Neuronal stem cell (in vitro differentiated cells): ENCODE data around the gene PIP4K2C.

Source experiments
- DNase-seq: peaks from one replicate; pipeline ENCODE4 v3.0.0-alpha.2; 2013; ENCODE audit warnings: low spot score
- H2AFZ ChIP-seq: one replicate; pipeline ENCODE4 v1.6.1; 2013; ENCODE audit warnings: mild to moderate bottlenecking, low read length, inconsistent platforms
- H2AK5ac ChIP-seq: 2 replicates; pipeline ENCODE4 v1.6.1; 2013; ENCODE audit warnings: low read depth, mild to moderate bottlenecking, inconsistent platforms, low read length, moderate library complexity, mixed read lengths
- H2BK120ac ChIP-seq: 2 replicates; pipeline ENCODE4 v1.6.1; 2013; ENCODE audit warnings: low read depth, mild to moderate bottlenecking, inconsistent platforms, low read length, moderate library complexity, mixed read lengths
- H2BK12ac ChIP-seq: one replicate; pipeline ENCODE4 v1.6.1; 2013; ENCODE audit warnings: low read length, inconsistent platforms
- H2BK15ac ChIP-seq: 2 replicates; pipeline ENCODE4 v1.6.1; 2013; ENCODE audit warnings: mild to moderate bottlenecking, low read length, inconsistent platforms, mixed read lengths
- H2BK5ac ChIP-seq: one replicate; pipeline ENCODE4 v1.6.1; 2013; ENCODE audit warnings: inconsistent platforms, mild to moderate bottlenecking, low read length, moderate library complexity
- H3K14ac ChIP-seq: one replicate; pipeline ENCODE4 v1.6.1; 2013; ENCODE audit warnings: low read length, inconsistent platforms
- H3K18ac ChIP-seq: 2 replicates; pipeline ENCODE4 v1.6.1; 2013; ENCODE audit warnings: low read length, inconsistent platforms
- H3K23ac ChIP-seq: 2 replicates; pipeline ENCODE4 v1.6.1; 2013; ENCODE audit warnings: low read depth, mild to moderate bottlenecking, mixed read lengths, low read length, inconsistent platforms; ENCODE audit not compliant: poor library complexity
- H3K27ac ChIP-seq: replicated peaks from 3 replicates; pipeline ENCODE4 v1.5.1; 2013; ENCODE audit warnings: low read length, inconsistent platforms
- H3K27me3 ChIP-seq, 3 experiments: 2 replicates each; pipeline ENCODE4 v1.6.1; 2013; ENCODE audit warnings: low read length in 3 of 3, mild to moderate bottlenecking in 2 of 3, inconsistent platforms in 1 of 3, low read depth in 1 of 3, mixed read lengths in 1 of 3, moderate library complexity in 1 of 3; ENCODE audit not compliant: control insufficient read depth in 3 of 3, insufficient read depth in 3 of 3
- H3K36me3 ChIP-seq, 2 donors: replicated peaks in 1 of 2; 2 replicates each; pipeline ENCODE4 v1.6.1; 2013; ENCODE audit warnings: low read length in 2 of 2; ENCODE audit not compliant: control insufficient read depth in 2 of 2, insufficient read depth in 2 of 2
- H3K4ac ChIP-seq: 2 replicates; pipeline ENCODE4 v1.6.1; 2013; ENCODE audit warnings: inconsistent platforms, mild to moderate bottlenecking, low read length, moderate library complexity
- H3K4me1 ChIP-seq, 2 donors: 1 replicate in 1 of 2; 2 replicates in 1 of 2; pipeline ENCODE4 v1.6.1; 2013; ENCODE audit warnings: low read length in 2 of 2, low read depth in 1 of 2; ENCODE audit not compliant: control insufficient read depth in 2 of 2, insufficient read depth in 1 of 2
- H3K4me2 ChIP-seq: one replicate; pipeline ENCODE4 v1.6.1; 2013; ENCODE audit warnings: mild to moderate bottlenecking, low read length, inconsistent platforms; ENCODE audit not compliant: insufficient read depth, poor library complexity, severe bottlenecking
- H3K4me3 ChIP-seq, 2 donors: 2 replicates each; pipeline ENCODE4 v1.5.1; 2013; ENCODE audit warnings: low read length in 2 of 2, mild to moderate bottlenecking in 2 of 2, inconsistent platforms in 1 of 2, moderate library complexity in 1 of 2
- H3K79me1 ChIP-seq: one replicate; pipeline ENCODE4 v1.6.1; 2013; ENCODE audit warnings: low read depth, mild to moderate bottlenecking, inconsistent platforms, low read length, moderate library complexity
- H3K9ac ChIP-seq: one replicate; pipeline ENCODE4 v1.6.1; 2013; ENCODE audit warnings: mild to moderate bottlenecking, low read depth, low read length, inconsistent platforms; ENCODE audit not compliant: poor library complexity
- H3K9me3 ChIP-seq, 2 donors: replicated peaks in 1 of 2; 2 replicates each; pipeline versions ENCODE3 to v1.6.1; 2013; ENCODE audit warnings: low read length in 2 of 2, mild to moderate bottlenecking in 2 of 2, inconsistent platforms in 1 of 2, low read depth in 1 of 2, mixed read lengths in 1 of 2, moderate library complexity in 1 of 2; ENCODE audit not compliant: control insufficient read depth in 2 of 2, insufficient read depth in 1 of 2
- H4K8ac ChIP-seq: one replicate; pipeline ENCODE4 v1.6.1; 2013; ENCODE audit warnings: low read depth, mild to moderate bottlenecking, inconsistent platforms, low read length, moderate library complexity
- H4K91ac ChIP-seq: one replicate; pipeline ENCODE4 v1.6.1; 2013; ENCODE audit warnings: low read length, low read depth, mild to moderate bottlenecking, inconsistent platforms; ENCODE audit not compliant: poor library complexity
- WGBS, 2 donors: extraction: QIAGEN DNeasy Blood & Tissue Kit; methylation state at CpG; one replicate each; pipeline ENCODE4 v1.1.7; 2013; ENCODE audit warnings: missing lambda C conversion rate in 2 of 2, mixed read lengths in 1 of 2; ENCODE audit not compliant: insufficient read length in 2 of 2, insufficient replicate concordance in 1 of 2; ENCODE audit errors: extremely low coverage in 2 of 2; 5-methylcytosine and 5-hydroxymethylcytosine counted together

Gene PIP4K2C

DNA sequence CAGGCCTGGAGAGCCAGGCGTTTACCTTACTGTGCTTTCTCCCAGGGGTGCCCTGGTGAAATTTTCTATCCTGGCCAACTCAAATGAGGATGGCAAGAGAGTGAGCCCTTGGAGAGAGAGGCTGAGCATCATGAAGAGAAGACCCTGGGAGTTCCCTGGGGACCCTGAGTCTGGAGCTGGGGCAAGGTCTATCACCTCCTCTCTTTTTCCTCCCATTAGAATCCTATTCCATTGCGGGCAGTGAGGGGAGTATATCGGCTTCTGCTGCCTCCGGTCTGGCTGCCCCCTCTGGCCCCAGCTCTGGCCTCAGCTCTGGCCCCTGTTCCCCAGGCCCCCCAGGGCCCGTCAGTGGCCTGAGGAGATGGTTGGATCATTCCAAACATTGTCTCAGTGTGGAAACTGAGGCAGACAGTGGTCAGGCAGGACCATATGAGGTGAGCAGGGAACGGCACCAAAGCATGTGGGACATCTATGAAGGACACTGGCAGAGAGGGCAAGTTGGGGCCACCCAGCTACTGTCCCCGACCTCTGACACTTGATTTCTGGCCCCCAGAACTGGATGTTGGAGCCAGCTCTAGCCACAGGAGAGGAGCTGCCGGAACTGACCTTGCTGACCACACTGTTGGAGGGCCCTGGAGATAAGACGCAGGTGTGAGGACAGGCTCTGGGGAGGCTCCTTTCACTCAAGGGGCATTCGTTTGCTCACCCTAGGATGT is 21.9 kb downstream of the PIP4K2C start:
- Histone ChIP-seq H4K8ac (no peak overlapping the region), H2BK5ac (no peak overlapping the region)

GRCh38 chr12:57613427-57614109 is 22.6 kb downstream of the PIP4K2C start:
- Histone ChIP-seq H3K27ac (no peak overlapping the region), H3K79me1 (no peaks in the 10 kb centered on the region), H3K4me3 (no peak overlapping the region), H2BK15ac (no peak overlapping the region), H3K4ac (no peak overlapping the region), H4K8ac (no peak overlapping the region), H3K4me2 (no peak overlapping the region), H3K36me3 (peaks cover 19 to 59% of the 10 kb centered on the region in 2 donors), H2BK12ac (no peak overlapping the region), H2AK5ac (no peak overlapping the region), H3K4me1 (peaks cover 6 to 9% of the 10 kb centered on the region in 2 donors), H3K27me3 (peaks cover 0 to 15% (median 0%) of the 10 kb centered on the region in 3 experiments), H3K23ac (no peak overlapping the region), H3K14ac (no peak overlapping the region), H2AFZ (no peak overlapping the region), H2BK5ac (no peak overlapping the region), H3K9ac (no peak overlapping the region), H4K91ac (no peak overlapping the region), H2BK120ac (no peak overlapping the region), H3K18ac (no peak overlapping the region), H3K9me3 (no peaks in the 10 kb centered on the region)
- no CpG with 5 or more reads among the region's 10 CpGs for WGBS, 2 donors
- DNase-seq, result no peak

More for the DNA sequence above, 21.9 kb downstream of the PIP4K2C start:
- Histone ChIP-seq H3K79me1 (no peaks in the 10 kb centered on the region), H2BK120ac (no peak overlapping the region), H2BK12ac (no peak overlapping the region), H3K27me3 (peaks cover 0 to 8% (median 0%) of the 10 kb centered on the region in 3 experiments), H3K4me3 (no peak overlapping the region), H4K91ac (no peak overlapping the region), H3K27ac (no peak overlapping the region), H3K14ac (no peak overlapping the region), H3K9ac (no peak overlapping the region), H3K4me1 (peaks cover 6 to 9% of the 10 kb centered on the region in 2 donors), H2AK5ac (no peak overlapping the region), H3K18ac (no peak overlapping the region), H2BK15ac (no peak overlapping the region), H3K4ac (no peak overlapping the region), H3K9me3 (no peaks in the 10 kb centered on the region), H3K23ac (no peak overlapping the region), H3K36me3 (peaks cover 24 to 64% of the 10 kb centered on the region in 2 donors), H3K4me2 (no peak overlapping the region), H2AFZ (no peak overlapping the region)
- DNase-seq, result no peak
- no CpG with 5 or more reads among the region's 10 CpGs for WGBS, 2 donors

DNA sequence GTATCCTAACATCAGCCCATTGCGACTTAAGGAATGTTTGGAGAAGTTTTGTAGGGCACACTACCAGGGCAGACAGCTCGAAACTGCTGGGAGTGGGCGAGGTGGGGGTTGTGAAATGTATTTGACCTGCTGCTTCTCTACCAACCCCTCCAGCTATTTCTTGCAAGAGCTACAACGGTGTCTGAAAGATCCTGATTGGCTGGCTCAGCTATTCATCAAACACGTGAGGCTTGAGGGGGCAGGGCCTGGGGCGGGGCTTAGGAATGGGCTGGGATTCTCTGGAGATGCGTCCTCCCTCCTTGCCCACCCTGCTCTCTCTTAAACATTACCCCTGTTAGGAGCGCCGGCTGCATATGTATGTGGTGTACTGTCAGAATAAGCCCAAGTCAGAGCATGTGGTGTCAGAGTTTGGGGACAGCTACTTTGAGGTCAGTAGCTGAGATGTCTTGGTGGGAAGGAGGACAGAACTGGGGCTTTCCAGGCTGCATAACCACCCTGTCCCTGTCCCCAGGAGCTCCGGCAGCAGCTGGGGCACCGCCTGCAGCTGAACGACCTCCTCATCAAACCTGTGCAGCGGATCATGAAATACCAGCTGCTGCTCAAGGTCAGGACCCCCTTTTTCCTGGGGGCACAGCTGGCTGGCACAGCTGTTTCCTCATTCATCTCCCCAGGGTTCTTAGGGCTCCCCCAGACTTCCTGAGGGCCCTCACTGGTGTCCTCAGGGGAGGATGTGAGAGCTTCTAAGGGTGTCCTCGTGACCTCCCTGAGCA is 23.4 kb downstream of the PIP4K2C start:
- H3K4me1 ChIP-seq, result peaks cover 6 to 9% of the 10 kb centered on the region in 2 donors
- H3K27me3 ChIP-seq, result peaks cover 0 to 23% (median 4%) of the 10 kb centered on the region in 3 experiments
- H3K27ac ChIP-seq, result no peak overlapping the region
- no peak overlapping the region for H3K4me2 ChIP-seq
- H3K36me3 ChIP-seq, result peaks cover 13 to 54% of the 10 kb centered on the region in 2 donors
- no peaks in the 10 kb centered on the region for H3K9me3 ChIP-seq
- no peak overlapping the region for H2BK5ac ChIP-seq
- no peak overlapping the region for H2AK5ac ChIP-seq
- H3K18ac ChIP-seq, result no peak overlapping the region
- H4K91ac ChIP-seq, result no peak overlapping the region
- no peak overlapping the region for H2BK12ac ChIP-seq
- no peak overlapping the region for H3K23ac ChIP-seq
- H2AFZ ChIP-seq, result no peak overlapping the region
- no peaks in the 10 kb centered on the region for H3K79me1 ChIP-seq
- H3K4ac ChIP-seq, result no peak overlapping the region
- WGBS, 2 donors, result no CpG with 5 or more reads among the region's 14 CpGs
- H2BK15ac ChIP-seq, result no peak overlapping the region
- H3K9ac ChIP-seq, result no peak overlapping the region
- H3K14ac ChIP-seq, result no peak overlapping the region
- H2BK120ac ChIP-seq, result no peak overlapping the region
- no peak overlapping the region for H4K8ac ChIP-seq
- H3K4me3 ChIP-seq, result no peak overlapping the region
- no peak for DNase-seq
